Adrenal gland (tissue), 5 donors: ENCODE measurements around the gene POTEI.
"Not testable (repeated sequence)": the region's sequence is repeated elsewhere in the genome, so short reads cannot be mapped to it uniquely, and the experiment has no call there.

Source experiments
- POLR2A ChIP-seq, 2 donors: fragments of 450-650 bp; IDR thresholded peaks; one replicate each; pipeline ENCODE4 v1.6.1; 2017; ENCODE audit warnings: antibody characterized with exemption in 2 of 2, mild to moderate bottlenecking in 2 of 2, moderate library complexity in 1 of 2
- TF ChIP-seq, protein P1 (sequence below), 6 experiments: fragments of 450-650 bp in 4 of 6; fragments of 200-600 bp in 2 of 6; sonication (generic) in 1 of 6; IDR thresholded peaks; 1 replicate in 5 of 6; 2 replicates in 1 of 6; pipeline versions ENCODE4 v1.5.1 to v1.8.0; 2016 to 2021; ENCODE audit warnings: antibody characterized with exemption in 6 of 6, mild to moderate bottlenecking in 2 of 6, moderate library complexity in 1 of 6
- donor health status: DM: no; HTN: no; CAD: no.

DNA sequence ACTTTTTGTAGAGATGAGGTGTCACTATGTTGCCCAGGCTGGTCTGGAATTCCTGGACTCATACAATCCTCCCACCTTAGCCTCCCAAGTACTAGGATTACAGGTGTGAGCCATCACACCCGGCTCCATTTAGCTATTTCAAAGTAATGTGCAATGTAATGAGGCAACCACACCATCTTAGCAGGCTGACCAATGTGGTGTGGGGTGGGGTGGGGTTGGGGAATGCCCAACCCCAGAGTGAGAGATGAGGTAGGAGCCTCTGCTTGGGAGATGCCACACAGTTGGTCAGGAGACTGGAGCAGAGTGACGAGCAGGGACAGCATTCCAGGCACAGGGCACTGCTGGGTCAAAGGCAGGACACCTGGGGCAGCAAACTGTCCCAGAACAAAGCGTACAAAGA lies 39.3 kb upstream of the POTEI start:
- TF ChIP-seq, protein P1, sequence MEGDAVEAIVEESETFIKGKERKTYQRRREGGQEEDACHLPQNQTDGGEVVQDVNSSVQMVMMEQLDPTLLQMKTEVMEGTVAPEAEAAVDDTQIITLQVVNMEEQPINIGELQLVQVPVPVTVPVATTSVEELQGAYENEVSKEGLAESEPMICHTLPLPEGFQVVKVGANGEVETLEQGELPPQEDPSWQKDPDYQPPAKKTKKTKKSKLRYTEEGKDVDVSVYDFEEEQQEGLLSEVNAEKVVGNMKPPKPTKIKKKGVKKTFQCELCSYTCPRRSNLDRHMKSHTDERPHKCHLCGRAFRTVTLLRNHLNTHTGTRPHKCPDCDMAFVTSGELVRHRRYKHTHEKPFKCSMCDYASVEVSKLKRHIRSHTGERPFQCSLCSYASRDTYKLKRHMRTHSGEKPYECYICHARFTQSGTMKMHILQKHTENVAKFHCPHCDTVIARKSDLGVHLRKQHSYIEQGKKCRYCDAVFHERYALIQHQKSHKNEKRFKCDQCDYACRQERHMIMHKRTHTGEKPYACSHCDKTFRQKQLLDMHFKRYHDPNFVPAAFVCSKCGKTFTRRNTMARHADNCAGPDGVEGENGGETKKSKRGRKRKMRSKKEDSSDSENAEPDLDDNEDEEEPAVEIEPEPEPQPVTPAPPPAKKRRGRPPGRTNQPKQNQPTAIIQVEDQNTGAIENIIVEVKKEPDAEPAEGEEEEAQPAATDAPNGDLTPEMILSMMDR (IDR thresholded peaks at IDR 0.05): not testable (repeated sequence)
- not testable (repeated sequence) for TF ChIP-seq POLR2A (IDR thresholded peaks at IDR 0.05)
